Right lobe of liver (tissue), 4 donors: ENCODE measurements around the gene COX7A2L.

Source experiments
- POLR2A ChIP-seq: fragments of 450-650 bp; IDR thresholded peaks from one replicate; pipeline ENCODE4 v1.6.1; 2017; ENCODE audit warnings: antibody characterized with exemption, mild to moderate bottlenecking
- TF ChIP-seq, protein P1 (sequence below), 4 donors: fragments of 200-600 bp in 3 of 4; fragments of 450-650 bp in 1 of 4; IDR thresholded peaks; one replicate each; pipeline versions ENCODE4 v1.5.1 to v1.8.0; 2016 to 2022; ENCODE audit warnings: antibody characterized with exemption in 4 of 4, mild to moderate bottlenecking in 2 of 4
- donor health status: DM: no; HTN: no; CAD: no.
- donor health status: DM: no; HTN: no; CAD: no.
- donor health status: DM: no; HTN: yes; CAD: no.

DNA sequence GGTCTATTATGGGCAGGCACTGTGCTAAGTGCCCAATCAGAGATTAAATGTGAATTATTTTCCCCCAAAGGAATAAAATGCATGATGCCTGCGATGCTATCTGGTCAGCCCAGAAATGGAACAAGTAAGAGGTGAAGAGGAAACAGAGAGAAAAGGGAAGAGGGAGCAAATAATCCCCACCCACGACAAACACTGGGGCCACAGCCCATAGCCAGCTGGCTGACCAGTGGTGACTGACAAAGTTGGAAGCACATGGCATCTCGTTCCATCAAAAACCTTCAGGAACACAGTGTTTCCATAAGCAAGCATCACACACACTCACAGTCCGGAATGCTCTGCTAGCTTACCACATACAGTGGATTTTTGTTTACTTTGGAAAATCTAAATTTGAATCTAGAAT is 21.1 kb upstream of the COX7A2L start:
- TF ChIP-seq, protein P1, sequence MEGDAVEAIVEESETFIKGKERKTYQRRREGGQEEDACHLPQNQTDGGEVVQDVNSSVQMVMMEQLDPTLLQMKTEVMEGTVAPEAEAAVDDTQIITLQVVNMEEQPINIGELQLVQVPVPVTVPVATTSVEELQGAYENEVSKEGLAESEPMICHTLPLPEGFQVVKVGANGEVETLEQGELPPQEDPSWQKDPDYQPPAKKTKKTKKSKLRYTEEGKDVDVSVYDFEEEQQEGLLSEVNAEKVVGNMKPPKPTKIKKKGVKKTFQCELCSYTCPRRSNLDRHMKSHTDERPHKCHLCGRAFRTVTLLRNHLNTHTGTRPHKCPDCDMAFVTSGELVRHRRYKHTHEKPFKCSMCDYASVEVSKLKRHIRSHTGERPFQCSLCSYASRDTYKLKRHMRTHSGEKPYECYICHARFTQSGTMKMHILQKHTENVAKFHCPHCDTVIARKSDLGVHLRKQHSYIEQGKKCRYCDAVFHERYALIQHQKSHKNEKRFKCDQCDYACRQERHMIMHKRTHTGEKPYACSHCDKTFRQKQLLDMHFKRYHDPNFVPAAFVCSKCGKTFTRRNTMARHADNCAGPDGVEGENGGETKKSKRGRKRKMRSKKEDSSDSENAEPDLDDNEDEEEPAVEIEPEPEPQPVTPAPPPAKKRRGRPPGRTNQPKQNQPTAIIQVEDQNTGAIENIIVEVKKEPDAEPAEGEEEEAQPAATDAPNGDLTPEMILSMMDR (IDR thresholded peaks at IDR 0.05), result no peak
- no peak for TF ChIP-seq POLR2A
